ENCODE data around the gene JPH3.

- TF ChIP-seq POLR2A (IDR thresholded peaks at IDR 0.05; ENCODE audit: low read length) (no peak), GATA1 (IDR thresholded peaks at IDR 0.05; ENCODE audit: low read depth, low read length) (no peak)
Measured at GRCh38 chr16:87647431-87648185, 45.3 kb downstream of the JPH3 start.
